Fibroblast of lung (primary cell): ENCODE results near the gene HAUS3.

Source experiments
- CTCF ChIP-seq, 2 donors: IDR thresholded peaks in 1 of 2; conservative IDR thresholded peaks in 1 of 2; 1 replicate in 1 of 2; 2 replicates in 1 of 2; pipeline ENCODE4 v1.5.1; 2011 to 2012; ENCODE audit warnings: low read length in 2 of 2, control low read depth in 1 of 2, inconsistent platforms in 1 of 2, low read depth in 1 of 2, mild to moderate bottlenecking in 1 of 2
- EZH2 ChIP-seq: IDR thresholded peaks from 2 replicates; pipeline ENCODE4 v1.5.1; 2012; ENCODE audit warnings: low read length, control low read depth, mild to moderate bottlenecking; ENCODE audit errors: missing control alignments

- TF ChIP-seq CTCF (conservative IDR thresholded peaks at IDR 0.05 in 1 of 2, IDR thresholded peaks at IDR 0.05 in 1 of 2; ENCODE audit: low read depth in 1 of 2, low read length in 2 of 2) (no peak), EZH2 (no peak)
Measured at GRCh38 chr4:2262944-2263250, 21.0 kb upstream of the HAUS3 start.
